CD4-positive, CD25-positive, alpha-beta regulatory T cell (primary cell): ENCODE results near the gene SYT1. TPM values are rescaled to one million over a fixed set of nuclear protein-coding genes. Genes with fewer than 3 reads are reported as not detected.

Source experiments
- ATAC-seq, 2 donors: fragments of 150-1000 bp; cut with Tn5 transposase; one replicate each; pipeline ENCODE4 v1.10.0; 2021; ENCODE audit warnings: low read depth in 2 of 2, moderate number of reproducible peaks in 2 of 2, moderate library complexity in 1 of 2
- DNase-seq, 3 donors: peaks; one replicate each; pipeline versions ENCODE4 v3.0.0 to v3.0.0-alpha.2; 2012 to 2022; ENCODE audit warnings: mixed read lengths in 1 of 3
- H3K27ac ChIP-seq: one replicate; pipeline ENCODE4 v1.7.0; 2013; ENCODE audit warnings: mild to moderate bottlenecking, low read length; ENCODE audit not compliant: insufficient read depth, poor library complexity, severe bottlenecking
- H3K27me3 ChIP-seq: one replicate; pipeline ENCODE4 v1.7.0; 2013; ENCODE audit warnings: low read length; ENCODE audit not compliant: control insufficient read depth, insufficient read depth
- H3K36me3 ChIP-seq: one replicate; pipeline ENCODE4 v1.7.0; 2013; ENCODE audit warnings: mild to moderate bottlenecking, low read length, moderate library complexity; ENCODE audit not compliant: control insufficient read depth, insufficient read depth
- H3K4me1 ChIP-seq: 2 replicates; pipeline ENCODE4 v1.7.0; 2013; ENCODE audit warnings: mild to moderate bottlenecking, low read length; ENCODE audit not compliant: insufficient read depth, control insufficient read depth, poor library complexity, severe bottlenecking
- H3K4me3 ChIP-seq: one replicate; pipeline ENCODE4 v1.7.0; 2013; ENCODE audit warnings: low read depth, mild to moderate bottlenecking, low read length, moderate library complexity
- H3K9me3 ChIP-seq, 2 experiments: 1 replicate in 1 of 2; 2 replicates in 1 of 2; pipeline ENCODE4 v1.7.0; 2013; ENCODE audit warnings: low read length in 2 of 2, mild to moderate bottlenecking in 1 of 2, moderate library complexity in 1 of 2; ENCODE audit not compliant: control insufficient read depth in 2 of 2
- H3K27ac Mint-ChIP-seq, 3 donors: one replicate each; pipeline ENCODE4 v1.8.0; 2020 to 2022; ENCODE audit warnings: mild to moderate bottlenecking in 3 of 3, mixed read lengths in 3 of 3, moderate library complexity in 2 of 3
- H3K27me3 Mint-ChIP-seq: one replicate; pipeline ENCODE4 v1.8.0; 2022; ENCODE audit warnings: mild to moderate bottlenecking, mixed read lengths
- H3K36me3 Mint-ChIP-seq: one replicate; pipeline ENCODE4 v1.8.0; 2020; ENCODE audit warnings: mixed read lengths
- H3K4me1 Mint-ChIP-seq, 4 donors: one replicate each; pipeline ENCODE4 v1.8.0; 2020 to 2022; ENCODE audit warnings: mixed read lengths in 4 of 4, mild to moderate bottlenecking in 1 of 4
- H3K4me3 Mint-ChIP-seq, 4 donors: one replicate each; pipeline ENCODE4 v1.8.0; 2020 to 2022; ENCODE audit warnings: mild to moderate bottlenecking in 4 of 4, mixed read lengths in 4 of 4, moderate library complexity in 3 of 4
- H3K9me3 Mint-ChIP-seq, 7 donors: one replicate each; pipeline ENCODE4 v1.8.0; 2020 to 2022; ENCODE audit warnings: mixed read lengths in 7 of 7, mild to moderate bottlenecking in 3 of 7, moderate library complexity in 2 of 7
- polyA plus RNA-seq, 4 donors: library from polyadenylated mRNA; unstranded; fragments of 300-500 nt; fragmentation: Illumina TruSeq; gene quantifications; one replicate each; pipeline ENCODE4 v1.2.3, GENCODE V29; 2021
- total RNA-seq: library from RNA; stranded (reverse); gene quantifications from one replicate; pipeline ENCODE4 v1.2.3, GENCODE V29; 2022

Gene SYT1
- total and polyA plus RNA-seq, 5 donors from 2014 or later, result not detected

GRCh38 chr12:79333144-79333543 is 468.6 kb downstream of the SYT1 start:
- no peaks in the 10 kb centered on the region for H3K27me3 ChIP-seq
- DNase-seq (no peak), ATAC-seq (no peak)
- no peaks in the 10 kb centered on the region for H3K4me1 Mint-ChIP-seq
- no peaks in the 10 kb centered on the region for H3K4me1 ChIP-seq
- H3K9me3 Mint-ChIP-seq, result peaks cover 0 to 8% (median 0%) of the 10 kb centered on the region in 7 donors
- H3K36me3 Mint-ChIP-seq, result no peaks in the 10 kb centered on the region
- no peaks in the 10 kb centered on the region for H3K36me3 ChIP-seq
- no peak overlapping the region for H3K27ac Mint-ChIP-seq
- no peaks in the 10 kb centered on the region for H3K27me3 Mint-ChIP-seq
- H3K4me3 Mint-ChIP-seq, result no peak overlapping the region
- no peak overlapping the region for H3K4me3 ChIP-seq
- H3K27ac ChIP-seq, result no peak overlapping the region
- no peaks in the 10 kb centered on the region for H3K9me3 ChIP-seq

DNA sequence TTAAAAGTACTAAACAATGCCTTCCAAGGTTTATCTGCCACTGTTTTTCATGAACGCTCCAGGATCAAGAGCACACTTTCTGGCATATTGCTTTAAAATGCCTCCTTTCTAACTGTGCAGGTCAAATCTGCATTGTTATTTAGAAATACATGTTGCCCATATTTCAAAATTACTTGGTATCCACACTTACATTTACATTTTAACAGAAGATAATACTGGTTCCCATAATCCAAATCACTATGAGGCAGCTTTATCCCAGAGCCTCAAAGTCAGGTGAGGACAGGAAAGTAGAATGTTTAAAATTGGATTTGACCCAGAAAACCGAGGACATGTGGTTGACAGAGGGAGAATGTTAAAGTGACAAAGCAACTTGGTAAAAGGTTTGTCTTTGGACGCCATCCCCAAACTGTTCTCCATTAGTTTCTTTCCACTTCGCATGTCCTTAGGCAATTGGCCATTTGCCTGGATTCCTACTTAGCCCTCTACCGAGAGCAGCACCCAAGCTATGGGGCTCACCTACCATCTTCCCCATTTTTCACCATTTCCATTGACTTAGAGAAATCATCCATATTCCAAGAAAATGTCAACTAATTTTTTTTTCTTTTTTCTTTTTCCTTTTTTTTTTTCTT is 473.2 kb downstream of the SYT1 start:
- Mint-ChIP-seq H3K36me3 (peaks cover 3% of the 10 kb centered on the region), H3K27ac (no peak overlapping the region), H3K4me3 (no peak overlapping the region), H3K27me3 (no peaks in the 10 kb centered on the region), H3K9me3 (peaks cover 0 to 7% (median 3%) of the 10 kb centered on the region in 7 donors), H3K4me1 (no peaks in the 10 kb centered on the region)
- no peaks in the 10 kb centered on the region for H3K9me3 ChIP-seq
- H3K4me1 ChIP-seq, result no peaks in the 10 kb centered on the region
- no peaks in the 10 kb centered on the region for H3K36me3 ChIP-seq
- no peak overlapping the region for H3K27ac ChIP-seq
- H3K4me3 ChIP-seq, result no peak overlapping the region
- ATAC-seq (no peak), DNase-seq (no peak)
- H3K27me3 ChIP-seq, result no peaks in the 10 kb centered on the region

DNA sequence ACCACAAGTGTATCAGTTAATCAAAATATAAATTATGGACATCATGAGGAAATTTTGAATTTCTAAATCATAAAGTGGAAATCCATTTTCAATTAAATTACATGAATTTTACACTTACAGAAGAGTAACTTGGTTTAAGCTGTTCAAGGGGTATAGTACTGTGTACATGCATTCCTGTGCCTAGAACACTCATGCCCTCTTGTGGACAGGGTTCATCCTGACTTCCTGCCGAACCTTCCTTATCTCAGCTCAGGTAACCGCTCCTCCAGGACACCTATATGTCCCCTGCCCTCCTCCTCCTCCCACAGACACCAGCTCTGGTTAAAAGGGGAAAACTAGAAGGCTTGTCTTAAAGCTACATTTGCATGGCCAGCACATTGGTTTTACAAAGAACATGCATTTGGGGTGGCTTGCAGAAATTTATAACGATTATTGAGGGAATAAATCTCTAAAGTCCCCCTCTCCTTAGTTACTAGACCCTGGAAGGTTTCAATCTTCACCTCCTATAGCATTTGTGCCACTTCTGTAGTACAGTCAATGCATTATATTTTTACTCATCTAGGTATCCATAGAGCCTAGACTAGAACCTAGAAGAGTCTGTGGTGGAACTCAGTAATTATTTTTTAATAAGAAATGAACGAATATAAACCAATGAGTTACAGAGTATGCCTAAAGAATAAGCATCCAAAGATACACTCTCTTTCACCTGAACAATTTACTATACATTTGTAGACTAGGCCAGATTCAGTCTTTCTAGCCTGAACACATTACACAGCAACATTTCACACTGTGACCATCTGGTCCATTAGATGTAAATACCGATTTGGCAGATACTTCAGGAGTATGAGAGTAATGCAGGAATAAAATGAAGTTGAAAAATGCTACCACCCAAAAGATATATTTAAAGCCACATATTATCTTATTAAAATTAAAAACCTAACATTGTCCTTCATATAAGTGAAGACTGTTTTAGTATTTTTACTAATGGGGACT is 480.6 kb downstream of the SYT1 start:
- Mint-ChIP-seq H3K9me3 (peaks cover 0 to 15% (median 7%) of the 10 kb centered on the region in 7 donors), H3K4me3 (no peak overlapping the region), H3K36me3 (no peaks in the 10 kb centered on the region), H3K27me3 (no peaks in the 10 kb centered on the region), H3K27ac (no peak overlapping the region), H3K4me1 (no peaks in the 10 kb centered on the region)
- Histone ChIP-seq H3K9me3 (no peaks in the 10 kb centered on the region), H3K27ac (no peak overlapping the region), H3K4me1 (no peaks in the 10 kb centered on the region), H3K4me3 (no peak overlapping the region), H3K27me3 (no peaks in the 10 kb centered on the region), H3K36me3 (no peaks in the 10 kb centered on the region)
- no peak for ATAC-seq
- peak in 1 of 3 donors; percentile 7 for DNase-seq

GRCh38 chr12:79347866-79348265 is 483.3 kb downstream of the SYT1 start:
- H3K4me1 ChIP-seq, result no peaks in the 10 kb centered on the region
- Mint-ChIP-seq H3K4me1 (no peaks in the 10 kb centered on the region), H3K36me3 (no peaks in the 10 kb centered on the region), H3K9me3 (peaks cover 0 to 11% (median 4%) of the 10 kb centered on the region in 7 donors), H3K27ac (no peak overlapping the region), H3K4me3 (no peak overlapping the region), H3K27me3 (no peaks in the 10 kb centered on the region)
- no peaks in the 10 kb centered on the region for H3K9me3 ChIP-seq
- DNase-seq (no peak), ATAC-seq (no peak)
- no peaks in the 10 kb centered on the region for H3K27me3 ChIP-seq
- H3K27ac ChIP-seq, result no peak overlapping the region
- no peaks in the 10 kb centered on the region for H3K36me3 ChIP-seq
- H3K4me3 ChIP-seq, result no peak overlapping the region

DNA sequence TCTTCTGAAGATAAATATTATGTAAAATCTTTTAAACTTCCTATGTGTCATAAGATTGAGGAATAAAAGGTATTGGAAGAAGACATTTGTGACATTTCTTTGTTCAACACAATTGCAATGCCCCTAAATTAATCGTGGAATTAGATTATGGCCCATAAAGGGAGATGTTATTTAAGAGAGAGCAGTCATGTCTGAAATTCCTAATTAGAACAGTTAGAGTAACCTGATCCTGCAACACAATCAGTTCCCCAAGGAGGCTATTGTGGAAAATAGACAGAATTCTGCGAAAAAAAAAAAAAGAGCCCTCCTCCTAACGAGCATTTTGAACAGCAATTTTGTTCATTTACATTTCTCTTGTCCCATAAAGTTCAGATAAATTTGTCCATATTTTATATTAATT is 486.7 kb downstream of the SYT1 start:
- H3K9me3 Mint-ChIP-seq, result peaks cover 1 to 7% (median 4%) of the 10 kb centered on the region in 7 donors
- no peak for ATAC-seq
- H3K4me3 Mint-ChIP-seq, result no peak overlapping the region
- no peak overlapping the region for H3K27ac Mint-ChIP-seq
- DNase-seq, result no peak
- Histone ChIP-seq H3K9me3 (no peaks in the 10 kb centered on the region), H3K36me3 (no peaks in the 10 kb centered on the region), H3K27me3 (no peaks in the 10 kb centered on the region), H3K27ac (no peak overlapping the region), H3K4me1 (no peaks in the 10 kb centered on the region), H3K4me3 (no peak overlapping the region)
- H3K27me3 Mint-ChIP-seq, result no peaks in the 10 kb centered on the region
- H3K4me1 Mint-ChIP-seq, result no peaks in the 10 kb centered on the region
- no peaks in the 10 kb centered on the region for H3K36me3 Mint-ChIP-seq

DNA sequence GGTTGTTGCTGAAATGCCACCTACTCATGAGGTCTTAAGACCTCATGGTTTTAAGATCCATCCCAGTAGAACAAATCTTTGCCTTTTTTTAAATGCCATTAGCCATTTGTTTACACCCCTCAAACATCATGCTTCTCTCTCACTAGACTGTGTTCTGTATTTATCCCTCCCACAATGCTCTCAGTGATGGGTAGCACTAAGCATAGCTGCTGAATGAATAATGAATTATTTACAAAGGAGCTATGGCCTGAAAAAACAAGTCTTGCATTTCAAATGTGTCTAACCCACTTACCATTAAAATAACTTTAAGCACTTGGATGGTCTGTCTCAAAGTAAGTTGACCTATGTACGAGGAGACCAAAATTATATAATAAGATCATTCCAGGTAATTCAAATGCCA is 491.6 kb downstream of the SYT1 start:
- ATAC-seq, result no peak
- Histone ChIP-seq H3K4me3 (no peak overlapping the region), H3K9me3 (no peaks in the 10 kb centered on the region), H3K4me1 (no peaks in the 10 kb centered on the region), H3K27ac (no peak overlapping the region), H3K27me3 (no peaks in the 10 kb centered on the region), H3K36me3 (no peaks in the 10 kb centered on the region)
- no peaks in the 10 kb centered on the region for H3K36me3 Mint-ChIP-seq
- no peak overlapping the region for H3K27ac Mint-ChIP-seq
- no peak overlapping the region for H3K4me3 Mint-ChIP-seq
- DNase-seq, result no peak
- no peaks in the 10 kb centered on the region for H3K27me3 Mint-ChIP-seq
- no peaks in the 10 kb centered on the region for H3K4me1 Mint-ChIP-seq
- H3K9me3 Mint-ChIP-seq, result peaks cover 0 to 7% (median 2%) of the 10 kb centered on the region in 7 donors

DNA sequence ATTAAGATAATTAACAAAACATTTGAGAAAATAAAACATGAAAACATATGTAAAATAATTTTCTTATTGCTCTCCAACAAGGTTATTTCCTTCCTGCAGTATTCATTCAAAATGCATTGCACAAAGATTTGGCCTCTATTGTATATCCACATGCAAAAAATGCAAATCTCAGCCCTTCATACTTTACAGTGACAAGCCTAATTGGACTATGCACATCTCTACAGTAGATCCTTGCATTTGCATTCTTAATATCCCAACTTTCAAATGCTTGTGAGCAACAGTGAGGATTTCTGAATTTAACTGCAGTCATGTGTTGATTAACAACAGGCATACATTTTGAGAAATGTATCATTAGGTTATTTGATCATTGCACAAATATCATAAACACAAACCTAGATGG is 492.5 kb downstream of the SYT1 start:
- H3K9me3 Mint-ChIP-seq, result peaks cover 0 to 7% (median 2%) of the 10 kb centered on the region in 7 donors
- no peak overlapping the region for H3K27ac Mint-ChIP-seq
- H3K36me3 ChIP-seq, result no peaks in the 10 kb centered on the region
- no peaks in the 10 kb centered on the region for H3K27me3 ChIP-seq
- H3K4me3 ChIP-seq, result no peak overlapping the region
- ATAC-seq (no peak), DNase-seq (no peak)
- no peaks in the 10 kb centered on the region for H3K4me1 ChIP-seq
- H3K36me3 Mint-ChIP-seq, result no peaks in the 10 kb centered on the region
- no peaks in the 10 kb centered on the region for H3K27me3 Mint-ChIP-seq
- no peak overlapping the region for H3K27ac ChIP-seq
- no peak overlapping the region for H3K4me3 Mint-ChIP-seq
- H3K4me1 Mint-ChIP-seq, result no peaks in the 10 kb centered on the region
- H3K9me3 ChIP-seq, result no peaks in the 10 kb centered on the region
